Measurements from ENCODE around the gene DNAJC5. TPM values are rescaled to one million over a fixed set of nuclear protein-coding genes. Genes with fewer than 3 reads are reported as not detected.
"Not testable (repeated sequence)": the region's sequence is repeated elsewhere in the genome, so short reads cannot be mapped to it uniquely, and the experiment has no call there.

The DNAJC5 gene
- total RNA-seq, 2 experiments from 2014 or later, result 21.4 to 22.5 TPM

- POLR2A ChIA-PET; H3K4me3 Mint-ChIP-seq; H3K36me3 Mint-ChIP-seq (ENCODE audit: low read depth): not testable (repeated sequence)
These were observed 41.2 kb upstream of the DNAJC5 start for GRCh38 chr20:63853733-63854068.

DNA sequence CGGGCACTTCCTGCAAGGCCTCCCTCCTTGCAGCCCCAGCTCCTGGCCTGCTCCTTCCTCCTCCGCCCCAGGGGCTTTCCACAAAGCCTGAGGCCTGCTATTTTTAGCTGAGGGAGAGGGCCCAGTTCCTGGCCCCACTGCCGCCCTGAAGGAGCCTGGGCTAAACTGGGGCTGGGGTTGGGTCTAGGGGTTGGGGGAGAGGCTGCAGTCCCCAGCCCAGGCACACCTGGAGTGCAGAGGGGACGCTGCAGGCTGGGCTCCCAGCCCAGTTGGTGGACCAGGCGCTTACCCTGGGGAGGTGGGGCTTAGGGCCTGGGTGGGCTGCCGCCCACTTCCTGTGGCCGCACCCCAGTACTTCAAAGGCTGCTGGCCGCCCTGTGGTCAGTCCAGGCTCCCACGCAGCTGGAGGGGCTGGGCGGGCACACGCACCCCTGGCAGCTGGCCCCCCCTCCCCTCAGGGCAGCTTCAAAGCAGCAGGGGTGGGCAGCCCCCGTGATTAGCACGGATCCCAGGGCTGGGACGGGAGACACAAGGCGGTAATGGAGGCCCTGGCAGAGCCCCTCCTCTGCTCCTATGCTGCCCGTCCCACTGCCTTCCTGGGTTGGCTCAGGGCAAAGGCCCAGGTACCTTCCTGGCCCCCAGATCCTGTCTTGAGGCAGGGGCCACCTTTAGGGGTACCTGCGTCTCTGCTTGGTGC, 40.7 kb upstream of the DNAJC5 start:
- intact Hi-C loops (cut with DNase I, micrococcal nuclease), result no loop called here
- Histone ChIP-seq H3K9me3 (ENCODE audit: control insufficient read depth in 1 of 2, insufficient read depth in 1 of 2, low read length in 2 of 2) (no peaks in the 10 kb centered on the region), H3K4me3 (ENCODE audit: low read length) (no peak overlapping the region), H3K27me3 (ENCODE audit: control insufficient read depth in 1 of 2, insufficient read depth in 2 of 2, low read length in 2 of 2) (peaks cover 0 to 4% of the 10 kb centered on the region in 2 experiments), H3K4me1 (ENCODE audit: insufficient read depth, low read length) (peaks cover 37% of the 10 kb centered on the region), H3K27ac (ENCODE audit: low read depth in 1 of 2, low read length in 2 of 2) (no peak overlapping the region), H3K36me3 (ENCODE audit: insufficient read depth, low read length) (no peaks in the 10 kb centered on the region)
- H3K27ac Mint-ChIP-seq, result no peak overlapping the region
- peaks cover 16% of the 10 kb centered on the region for H3K27me3 Mint-ChIP-seq
- H3K36me3 Mint-ChIP-seq (ENCODE audit: low read depth), result no peaks in the 10 kb centered on the region
- peaks cover 23% of the 10 kb centered on the region for H3K4me1 Mint-ChIP-seq (ENCODE audit: low read depth)
- TF ChIP-seq, protein P1, sequence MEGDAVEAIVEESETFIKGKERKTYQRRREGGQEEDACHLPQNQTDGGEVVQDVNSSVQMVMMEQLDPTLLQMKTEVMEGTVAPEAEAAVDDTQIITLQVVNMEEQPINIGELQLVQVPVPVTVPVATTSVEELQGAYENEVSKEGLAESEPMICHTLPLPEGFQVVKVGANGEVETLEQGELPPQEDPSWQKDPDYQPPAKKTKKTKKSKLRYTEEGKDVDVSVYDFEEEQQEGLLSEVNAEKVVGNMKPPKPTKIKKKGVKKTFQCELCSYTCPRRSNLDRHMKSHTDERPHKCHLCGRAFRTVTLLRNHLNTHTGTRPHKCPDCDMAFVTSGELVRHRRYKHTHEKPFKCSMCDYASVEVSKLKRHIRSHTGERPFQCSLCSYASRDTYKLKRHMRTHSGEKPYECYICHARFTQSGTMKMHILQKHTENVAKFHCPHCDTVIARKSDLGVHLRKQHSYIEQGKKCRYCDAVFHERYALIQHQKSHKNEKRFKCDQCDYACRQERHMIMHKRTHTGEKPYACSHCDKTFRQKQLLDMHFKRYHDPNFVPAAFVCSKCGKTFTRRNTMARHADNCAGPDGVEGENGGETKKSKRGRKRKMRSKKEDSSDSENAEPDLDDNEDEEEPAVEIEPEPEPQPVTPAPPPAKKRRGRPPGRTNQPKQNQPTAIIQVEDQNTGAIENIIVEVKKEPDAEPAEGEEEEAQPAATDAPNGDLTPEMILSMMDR (IDR thresholded peaks at IDR 0.05), result no peak
- H3K9me3 Mint-ChIP-seq, result no peaks in the 10 kb centered on the region
- CTCF ChIA-PET, result no interaction called here
- no peak for ATAC-seq (ENCODE audit: poor library complexity)
- peak in 1 of 14 experiments; percentile 33 for DNase-seq
- H3K4me3 Mint-ChIP-seq, result no peak overlapping the region
- POLR2A ChIA-PET, result interaction anchor here (1.7 kb wide), 1 partner anchor 10 kb away, joined by 8 read pairs; the partner anchor contains the start of gene TPD52L2

More at GRCh38 chr20:63853733-63854068, 41.2 kb upstream of the DNAJC5 start:
- H3K27ac Mint-ChIP-seq; H3K27me3 ChIP-seq (ENCODE audit: control insufficient read depth in 1 of 2, insufficient read depth in 2 of 2, low read length in 2 of 2); H3K36me3 ChIP-seq (ENCODE audit: insufficient read depth, low read length); H3K4me3 ChIP-seq (ENCODE audit: low read length); DNase-seq; H3K27ac ChIP-seq (ENCODE audit: low read depth in 1 of 2, low read length in 2 of 2); CTCF ChIA-PET; ATAC-seq (ENCODE audit: poor library complexity); H3K9me3 ChIP-seq (ENCODE audit: control insufficient read depth in 1 of 2, insufficient read depth in 1 of 2, low read length in 2 of 2); H3K9me3 Mint-ChIP-seq; intact Hi-C loops (cut with DNase I, micrococcal nuclease): not testable (repeated sequence)
- peaks cover 32% of the 10 kb centered on the region for H3K4me1 ChIP-seq (ENCODE audit: insufficient read depth, low read length)
- Mint-ChIP-seq H3K27me3 (peaks cover 16% of the 10 kb centered on the region), H3K4me1 (ENCODE audit: low read depth) (peaks cover 18% of the 10 kb centered on the region)

DNA sequence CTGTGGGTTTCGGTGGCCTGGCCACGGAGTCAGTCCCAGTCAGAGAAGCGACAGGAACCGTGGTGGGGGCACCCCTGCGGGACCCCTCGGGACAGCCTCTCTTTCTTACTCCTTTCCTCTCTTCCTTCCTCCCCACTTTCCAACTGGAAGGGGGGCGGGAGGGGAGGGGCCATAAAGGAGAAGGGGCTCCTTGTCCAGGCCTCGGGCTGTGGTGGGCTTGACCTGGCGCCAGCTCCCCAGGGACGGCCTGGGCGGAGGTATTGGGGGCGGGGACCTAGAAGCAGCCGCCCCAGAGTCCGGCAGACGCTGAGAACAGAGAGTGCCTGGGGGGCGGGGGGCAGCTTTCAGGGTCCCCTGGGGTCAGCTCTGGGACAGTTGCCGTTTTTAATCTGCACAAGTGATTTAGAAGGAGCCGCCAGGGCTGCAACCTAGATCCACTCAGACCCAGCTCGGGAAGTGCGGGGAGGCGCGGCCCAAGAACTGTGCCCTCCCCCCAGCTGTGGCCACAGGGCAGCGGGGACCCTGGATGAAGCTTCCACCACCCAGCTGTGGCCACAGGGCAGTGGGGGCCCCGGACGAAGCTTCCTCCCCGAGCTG, 40.1 kb upstream of the DNAJC5 start:
- Mint-ChIP-seq H3K4me1 (ENCODE audit: low read depth) (peaks cover 23% of the 10 kb centered on the region), H3K4me3 (no peak overlapping the region), H3K36me3 (ENCODE audit: low read depth) (no peaks in the 10 kb centered on the region), H3K27me3 (peaks cover 16% of the 10 kb centered on the region), H3K9me3 (no peaks in the 10 kb centered on the region), H3K27ac (no peak overlapping the region)
- DNase-seq (no peak), ATAC-seq (ENCODE audit: poor library complexity) (no peak)
- ChIA-PET CTCF (no interaction called here), POLR2A (interaction anchor here (1.7 kb wide), 1 partner anchor 10 kb away, joined by 8 read pairs; the partner anchor contains the start of gene TPD52L2)
- Histone ChIP-seq H3K4me3 (ENCODE audit: low read length) (no peak overlapping the region), H3K4me1 (ENCODE audit: insufficient read depth, low read length) (peaks cover 38% of the 10 kb centered on the region), H3K27me3 (ENCODE audit: control insufficient read depth in 1 of 2, insufficient read depth in 2 of 2, low read length in 2 of 2) (peaks cover 0 to 4% of the 10 kb centered on the region in 2 experiments), H3K27ac (ENCODE audit: low read depth in 1 of 2, low read length in 2 of 2) (no peak overlapping the region), H3K36me3 (ENCODE audit: insufficient read depth, low read length) (no peaks in the 10 kb centered on the region), H3K9me3 (ENCODE audit: control insufficient read depth in 1 of 2, insufficient read depth in 1 of 2, low read length in 2 of 2) (no peaks in the 10 kb centered on the region)
- TF ChIP-seq, protein P1 (IDR thresholded peaks at IDR 0.05), result no peak
- intact Hi-C loops (cut with DNase I, micrococcal nuclease), result no loop called here
